Kidney capillary endothelial cell (primary cell): ENCODE results near the gene KBTBD6.
"Not testable (repeated sequence)": the region's sequence is repeated elsewhere in the genome, so short reads cannot be mapped to it uniquely, and the experiment has no call there.

Experiments used
- DNase-seq: peaks from one replicate; pipeline ENCODE4 v3.0.0-alpha.2; 2018; ENCODE audit warnings: low spot score

KBTBD6 gene

GRCh38 chr13:41132512-41133152, at the start of gene KBTBD6:
Gene KBTBD6, minus strand, starts transcription at chr13:41132802. Its CDS starts 291 bp downstream, at chr13:41132511.
- DNase-seq: peak; percentile 98

DNA sequence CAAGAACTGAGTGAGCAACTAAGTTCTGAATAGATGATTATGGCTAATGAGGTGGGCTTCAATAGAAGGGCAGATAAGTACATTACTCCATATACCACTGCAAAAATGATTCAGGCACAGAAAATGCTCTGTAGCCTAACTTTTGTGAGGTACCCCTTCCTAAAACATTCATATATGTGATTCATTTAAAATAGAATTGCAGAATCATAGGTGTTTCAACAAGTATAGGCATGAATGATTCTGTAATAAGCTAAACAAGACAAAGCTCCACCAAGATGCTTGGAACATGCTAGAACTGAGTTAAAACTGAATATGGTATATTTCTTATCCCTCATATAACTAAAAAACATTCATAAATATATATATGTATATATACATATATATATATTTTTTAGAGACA, 49.6 kb upstream of the KBTBD6 start:
- no peak for DNase-seq

- DNase-seq: no peak
These were observed 47.1 kb upstream of the KBTBD6 start for GRCh38 chr13:41179593-41180250.

GRCh38 chr13:41178040-41178439, 45.4 kb upstream of the KBTBD6 start:
- no peak for DNase-seq

GRCh38 chr13:41177616-41178015, 45.0 kb upstream of the KBTBD6 start:
- DNase-seq: no peak

GRCh38 chr13:41175576-41175975, 43.0 kb upstream of the KBTBD6 start:
- DNase-seq: not testable (repeated sequence)

DNA sequence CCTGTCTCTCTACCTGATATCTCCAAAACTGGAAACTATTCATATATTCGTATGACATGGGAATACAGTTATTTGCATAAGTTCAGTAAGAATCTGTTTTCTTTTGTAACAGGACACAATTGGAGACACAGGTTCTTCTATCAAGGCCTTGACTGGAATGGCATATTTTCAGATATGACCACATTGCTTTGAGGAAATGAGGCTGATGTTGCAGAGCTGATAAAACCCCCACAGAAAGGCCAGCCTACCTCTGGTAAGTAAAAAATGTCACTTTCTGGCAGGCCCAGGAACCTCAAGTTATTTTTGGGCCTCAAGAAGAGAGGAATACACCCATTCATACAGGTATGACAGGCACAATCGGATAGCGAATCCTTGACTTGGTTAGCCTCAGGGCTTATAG, 29.5 kb upstream of the KBTBD6 start:
- DNase-seq: no peak

DNA sequence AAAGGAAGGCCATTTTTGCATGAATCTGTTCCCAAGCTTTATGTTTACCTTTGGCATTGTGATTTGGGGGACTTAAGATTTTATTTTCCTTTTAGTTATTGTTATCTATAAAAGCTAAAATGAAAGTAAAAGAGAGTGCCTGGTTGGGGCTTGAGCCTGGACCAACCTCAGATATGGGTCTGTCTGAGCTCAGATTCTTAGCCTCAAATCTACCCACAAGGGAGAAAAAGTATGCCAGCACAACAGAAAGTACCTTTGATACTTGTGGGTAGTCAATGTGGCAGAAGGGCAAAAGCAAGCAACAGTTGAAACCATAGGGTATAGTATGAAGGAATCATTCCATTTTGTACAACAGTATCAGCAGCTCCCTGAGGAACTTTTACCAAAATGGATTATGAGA, 26.6 kb upstream of the KBTBD6 start:
- DNase-seq: no peak

GRCh38 chr13:41157048-41157717, 24.6 kb upstream of the KBTBD6 start:
- DNase-seq: no peak

- DNase-seq: no peak
These were observed 24.0 kb upstream of the KBTBD6 start for GRCh38 chr13:41156620-41157019.

GRCh38 chr13:41154042-41154441, 21.4 kb upstream of the KBTBD6 start:
- DNase-seq: no peak

GRCh38 chr13:41152005-41152404, 19.4 kb upstream of the KBTBD6 start:
- DNase-seq: no peak

- no peak for DNase-seq
These were observed 17.5 kb upstream of the KBTBD6 start for GRCh38 chr13:41150058-41150457.

DNA sequence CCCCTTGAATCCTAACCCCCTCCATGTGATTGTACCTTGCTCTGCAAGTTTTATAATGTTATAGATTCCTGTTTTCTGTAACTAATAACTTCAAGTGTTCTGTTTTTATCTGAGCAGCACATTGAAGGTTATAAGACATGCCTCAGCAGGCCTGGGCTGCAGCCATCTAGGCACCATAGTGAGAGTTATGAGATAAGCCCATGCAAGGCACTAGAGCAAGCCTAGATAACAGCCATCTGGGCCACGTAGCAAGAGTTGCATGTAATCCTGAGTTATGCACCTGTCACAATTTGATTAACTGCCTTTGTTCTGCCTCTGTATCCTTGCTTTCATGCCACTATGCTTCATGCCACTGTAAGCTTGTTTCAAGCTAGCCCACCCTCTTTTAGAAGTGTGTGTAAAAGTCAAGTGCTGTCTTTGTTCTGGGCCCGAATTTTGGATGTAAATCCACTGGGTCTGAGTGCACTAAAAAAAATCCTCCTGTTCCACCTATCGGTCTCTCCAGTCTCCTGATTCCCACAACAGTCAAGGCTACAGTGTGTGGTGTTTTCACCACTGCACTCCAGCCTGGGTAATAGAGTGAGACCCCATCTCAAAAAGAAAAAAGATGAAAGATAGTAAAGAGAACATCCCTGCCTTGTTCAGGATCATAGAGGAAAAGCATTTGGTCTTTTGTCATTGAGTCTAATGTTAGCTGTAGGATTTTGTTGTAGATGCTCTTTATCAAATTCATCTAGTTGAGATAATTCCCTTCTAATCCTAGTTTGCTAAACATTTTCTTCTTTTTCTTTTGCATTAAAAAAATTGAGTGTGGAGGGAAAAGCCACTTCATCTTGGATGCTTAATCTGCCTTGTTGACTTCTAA, 16.0 kb upstream of the KBTBD6 start:
- no peak for DNase-seq

- no peak for DNase-seq
These were observed 12.7 kb upstream of the KBTBD6 start for GRCh38 chr13:41145136-41145908.

DNA sequence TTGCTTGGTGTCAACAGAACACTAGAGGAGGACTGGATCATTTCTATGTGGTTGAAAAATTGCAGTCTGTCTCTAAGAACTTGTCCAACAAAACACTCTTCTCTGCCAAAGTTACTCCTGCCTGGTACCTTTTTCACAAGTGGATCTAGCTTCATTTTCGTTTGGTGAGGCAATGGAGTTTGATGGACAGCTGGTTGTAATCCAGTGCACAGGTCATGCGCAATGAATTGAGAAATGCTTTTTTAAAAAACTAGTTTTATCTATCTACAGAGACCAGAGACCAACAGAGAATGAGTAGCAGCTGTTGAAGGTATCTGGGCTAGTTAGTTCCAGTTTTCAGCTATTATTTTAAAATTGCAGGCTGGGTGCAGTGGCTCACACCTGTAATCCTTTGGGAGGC, 12.0 kb upstream of the KBTBD6 start:
- no peak for DNase-seq

DNA sequence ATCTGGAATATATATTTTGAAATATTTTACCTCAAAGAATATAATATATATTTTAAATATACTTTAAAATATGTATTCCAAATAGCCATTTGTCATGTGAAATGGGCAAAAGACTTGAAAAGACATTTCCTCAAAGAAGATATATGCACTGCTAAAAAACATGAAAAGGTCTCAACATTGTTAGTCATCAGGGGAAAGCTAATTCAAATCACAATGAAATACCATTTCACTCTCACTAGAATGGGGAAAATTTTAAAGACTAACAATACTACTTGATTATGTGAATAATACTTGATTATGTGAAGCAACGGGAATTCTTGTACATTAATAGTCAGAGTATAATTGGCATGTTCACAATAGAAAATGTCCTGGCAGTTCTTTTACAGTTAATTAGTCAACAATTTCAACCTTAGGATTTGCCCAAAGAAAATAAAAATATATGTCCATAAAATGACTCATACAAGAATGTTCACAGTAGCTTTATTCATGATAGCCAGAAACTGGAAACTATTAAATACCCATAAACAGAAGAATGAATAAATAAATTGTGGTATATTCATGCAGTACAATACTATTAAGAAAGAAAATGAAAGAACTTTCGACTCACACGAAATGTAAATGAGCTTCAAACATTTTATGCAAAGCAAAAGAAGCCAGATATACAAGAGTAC, 6.8 kb upstream of the KBTBD6 start:
- DNase-seq: no peak

GRCh38 chr13:41137951-41138350, 5.3 kb upstream of the KBTBD6 start:
- DNase-seq: no peak

- no peak for DNase-seq
These were observed 4.6 kb upstream of the KBTBD6 start for GRCh38 chr13:41137241-41137640.

- no peak for DNase-seq
These were observed 3.9 kb upstream of the KBTBD6 start for GRCh38 chr13:41136396-41137031.

DNA sequence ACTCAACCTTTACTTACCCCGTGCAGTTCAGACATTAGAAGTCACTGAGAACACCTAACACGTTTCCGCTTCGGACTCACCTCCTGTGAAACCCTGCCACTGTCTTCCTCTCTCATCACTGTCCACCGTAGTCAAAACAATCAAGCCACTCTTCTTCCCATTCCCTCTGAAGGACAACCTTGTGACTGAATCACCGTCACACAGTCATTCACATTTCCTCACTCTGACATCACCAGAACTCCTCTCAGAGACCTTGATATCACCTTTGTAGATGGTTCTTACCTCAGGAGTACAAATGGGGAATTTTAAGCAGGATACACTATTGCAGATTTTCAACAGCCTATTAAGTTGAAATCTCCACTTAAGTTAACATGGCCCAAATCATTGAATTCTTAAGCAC, 1.3 kb upstream of the KBTBD6 start:
- no peak for DNase-seq
